Lower leg skin (tissue), 3 donors: ENCODE data around the gene NLK.
"Not testable (repeated sequence)": the region's sequence is repeated elsewhere in the genome, so short reads cannot be mapped to it uniquely, and the experiment has no call there.

ENCODE experiments used
- CTCF ChIP-seq, 3 donors: fragments of 450-650 bp; IDR thresholded peaks; one replicate each; pipeline ENCODE4 v1.5.1; 2016; ENCODE audit warnings: antibody characterized with exemption in 3 of 3, mild to moderate bottlenecking in 3 of 3, moderate library complexity in 2 of 3
- POLR2A ChIP-seq, 2 donors: fragments of 450-650 bp; IDR thresholded peaks; one replicate each; pipeline ENCODE4 v1.6.1; 2016 to 2017; ENCODE audit warnings: antibody characterized with exemption in 2 of 2, mild to moderate bottlenecking in 1 of 2, moderate library complexity in 1 of 2

- TF ChIP-seq CTCF, POLR2A (IDR thresholded peaks at IDR 0.05): not testable (repeated sequence)
Observed at GRCh38 chr17:28231624-28232023, 189.1 kb downstream of the NLK start.
